Measurements from ENCODE around the gene RASGEF1B.

The RASGEF1B gene

GRCh38 chr4:81447566-81448229 is 24.0 kb downstream of the RASGEF1B start:
- in situ Hi-C loops (cut with HindIII; ENCODE audit: low sequenced_read_pairs), result no loop called here

GRCh38 chr4:81446634-81447033 is 25.1 kb downstream of the RASGEF1B start:
- in situ Hi-C loops (cut with HindIII; ENCODE audit: low sequenced_read_pairs), result no loop called here
- DNase-seq (ENCODE audit: low read depth), result no peak
- no peak overlapping the region for H3K4me3 ChIP-seq (ENCODE audit: low read depth, low read length)
- no peak for TF ChIP-seq CTCF (IDR thresholded peaks at IDR 0.05; ENCODE audit: low read depth, low read length, missing control alignments)

More at GRCh38 chr4:81447566-81448229, 24.0 kb downstream of the RASGEF1B start:
- H3K4me3 ChIP-seq (ENCODE audit: low read depth, low read length), result no peak overlapping the region
- no peak for DNase-seq (ENCODE audit: low read depth)
- TF ChIP-seq CTCF (IDR thresholded peaks at IDR 0.05; ENCODE audit: low read depth, low read length, missing control alignments), result no peak

GRCh38 chr4:81445196-81445595 is 26.5 kb downstream of the RASGEF1B start:
- DNase-seq (ENCODE audit: low read depth), result no peak
- no peak for TF ChIP-seq CTCF (IDR thresholded peaks at IDR 0.05; ENCODE audit: low read depth, low read length, missing control alignments)
- in situ Hi-C loops (cut with HindIII; ENCODE audit: low sequenced_read_pairs), result no loop called here
- no peak overlapping the region for H3K4me3 ChIP-seq (ENCODE audit: low read depth, low read length)

GRCh38 chr4:81442484-81443085 is 29.1 kb downstream of the RASGEF1B start:
- no peak overlapping the region for H3K4me3 ChIP-seq (ENCODE audit: low read depth, low read length)
- DNase-seq (ENCODE audit: low read depth), result no peak
- in situ Hi-C loops (cut with HindIII; ENCODE audit: low sequenced_read_pairs), result no loop called here
- TF ChIP-seq CTCF (IDR thresholded peaks at IDR 0.05; ENCODE audit: low read depth, low read length, missing control alignments), result no peak

GRCh38 chr4:81440949-81441348 is 30.8 kb downstream of the RASGEF1B start:
- no peak for DNase-seq (ENCODE audit: low read depth)
- in situ Hi-C loops (cut with HindIII; ENCODE audit: low sequenced_read_pairs), result no loop called here
- no peak for TF ChIP-seq CTCF (IDR thresholded peaks at IDR 0.05; ENCODE audit: low read depth, low read length, missing control alignments)
- H3K4me3 ChIP-seq (ENCODE audit: low read depth, low read length), result no peak overlapping the region

- no peak for DNase-seq (ENCODE audit: low read depth)
- in situ Hi-C loops (cut with HindIII; ENCODE audit: low sequenced_read_pairs), result no loop called here
- TF ChIP-seq CTCF (IDR thresholded peaks at IDR 0.05; ENCODE audit: low read depth, low read length, missing control alignments), result no peak
Measured at GRCh38 chr4:81436941-81437574, 34.6 kb downstream of the RASGEF1B start.

More at GRCh38 chr4:81436941-81437574, 34.6 kb downstream of the RASGEF1B start:
- H3K4me3 ChIP-seq (ENCODE audit: low read depth, low read length), result no peak overlapping the region

Data from astrocyte of the cerebellum (primary cell).